ENCODE measurements around the gene EPGN.

DNA sequence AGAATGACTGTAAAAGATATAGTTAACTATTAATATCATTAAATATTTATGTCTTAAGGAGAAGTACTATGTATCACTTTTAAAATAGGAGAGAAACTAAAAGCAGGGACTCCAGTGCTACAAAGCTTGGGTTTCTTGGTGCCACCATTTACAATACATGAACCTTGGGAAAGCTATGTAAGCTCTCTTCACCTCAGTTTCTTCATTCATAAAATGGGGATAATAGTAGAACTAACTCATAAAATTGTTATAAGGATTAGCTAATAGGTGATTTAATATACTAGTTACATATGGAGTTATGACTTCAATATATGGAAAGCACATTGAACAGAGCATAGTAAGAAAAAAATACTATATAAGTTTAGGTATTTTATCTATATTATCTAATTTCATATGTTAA, 23.7 kb downstream of the EPGN start:
- TF ChIP-seq, protein P1, sequence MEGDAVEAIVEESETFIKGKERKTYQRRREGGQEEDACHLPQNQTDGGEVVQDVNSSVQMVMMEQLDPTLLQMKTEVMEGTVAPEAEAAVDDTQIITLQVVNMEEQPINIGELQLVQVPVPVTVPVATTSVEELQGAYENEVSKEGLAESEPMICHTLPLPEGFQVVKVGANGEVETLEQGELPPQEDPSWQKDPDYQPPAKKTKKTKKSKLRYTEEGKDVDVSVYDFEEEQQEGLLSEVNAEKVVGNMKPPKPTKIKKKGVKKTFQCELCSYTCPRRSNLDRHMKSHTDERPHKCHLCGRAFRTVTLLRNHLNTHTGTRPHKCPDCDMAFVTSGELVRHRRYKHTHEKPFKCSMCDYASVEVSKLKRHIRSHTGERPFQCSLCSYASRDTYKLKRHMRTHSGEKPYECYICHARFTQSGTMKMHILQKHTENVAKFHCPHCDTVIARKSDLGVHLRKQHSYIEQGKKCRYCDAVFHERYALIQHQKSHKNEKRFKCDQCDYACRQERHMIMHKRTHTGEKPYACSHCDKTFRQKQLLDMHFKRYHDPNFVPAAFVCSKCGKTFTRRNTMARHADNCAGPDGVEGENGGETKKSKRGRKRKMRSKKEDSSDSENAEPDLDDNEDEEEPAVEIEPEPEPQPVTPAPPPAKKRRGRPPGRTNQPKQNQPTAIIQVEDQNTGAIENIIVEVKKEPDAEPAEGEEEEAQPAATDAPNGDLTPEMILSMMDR (IDR thresholded peaks at IDR 0.05), result no peak
- TF ChIP-seq EZH2 (IDR thresholded peaks at IDR 0.05; ENCODE audit: borderline replicate concordance, insufficient read depth, low read depth, low read length, poor library complexity, severe bottlenecking), result no peak

All from B cell (primary cell).